NCI-H82 (cell line): ENCODE data around the gene SERPINB1.
"Not testable (repeated sequence)": the region's sequence is repeated elsewhere in the genome, so short reads cannot be mapped to it uniquely, and the experiment has no call there.

Experiments
- DNase-seq: peaks from one replicate; lab custom pipeline; 2025; lab: John Stamatoyannopoulos, UW

SERPINB1 gene

DNA sequence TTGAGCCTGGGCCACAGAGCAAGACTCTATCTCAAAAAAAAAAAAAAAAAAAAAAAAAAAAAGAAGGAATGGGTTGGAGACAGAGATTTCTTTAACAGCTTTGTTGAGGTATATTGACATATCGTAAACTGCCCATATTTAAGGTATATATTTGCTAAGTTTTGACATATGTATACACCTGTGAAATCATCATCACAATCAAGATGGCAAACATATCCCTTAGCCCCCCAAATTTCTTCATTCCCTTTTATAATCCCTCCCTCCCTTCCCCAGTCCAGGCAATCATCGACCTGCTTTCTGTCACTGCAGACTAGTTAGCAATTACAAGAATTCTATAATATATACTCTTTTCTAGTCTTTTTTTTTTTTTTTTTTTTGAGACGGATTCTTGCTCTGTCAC, 29.0 kb downstream of the SERPINB1 start:
- DNase-seq, result no peak

DNA sequence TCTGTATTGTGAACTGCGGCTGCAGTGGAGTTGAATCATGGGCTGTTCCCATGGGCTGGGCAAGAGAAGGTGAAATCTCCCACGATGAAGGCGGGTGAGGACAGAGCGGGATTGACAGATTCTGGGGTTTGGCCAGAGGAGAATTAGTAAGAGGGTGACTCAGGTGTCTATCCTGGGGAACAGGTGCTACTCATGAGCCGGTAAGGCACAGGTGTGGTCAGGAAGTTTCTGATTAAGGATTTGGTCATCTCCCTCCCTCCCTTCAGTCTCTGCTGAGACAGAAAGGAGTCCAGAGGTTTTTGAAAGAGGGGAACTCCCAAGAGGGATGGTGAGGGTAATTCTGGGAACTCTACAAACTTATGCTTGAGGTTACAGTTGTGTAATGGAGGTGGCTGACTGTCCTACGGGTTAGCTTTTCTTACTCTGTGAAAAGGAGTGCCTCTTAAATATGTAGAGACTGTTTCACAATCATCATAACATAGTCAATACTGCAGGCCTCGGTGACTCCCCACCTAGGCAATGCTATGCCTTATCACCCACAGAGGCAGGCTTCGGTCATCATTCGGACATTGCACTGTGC, 31.5 kb downstream of the SERPINB1 start:
- no peak for DNase-seq

DNA sequence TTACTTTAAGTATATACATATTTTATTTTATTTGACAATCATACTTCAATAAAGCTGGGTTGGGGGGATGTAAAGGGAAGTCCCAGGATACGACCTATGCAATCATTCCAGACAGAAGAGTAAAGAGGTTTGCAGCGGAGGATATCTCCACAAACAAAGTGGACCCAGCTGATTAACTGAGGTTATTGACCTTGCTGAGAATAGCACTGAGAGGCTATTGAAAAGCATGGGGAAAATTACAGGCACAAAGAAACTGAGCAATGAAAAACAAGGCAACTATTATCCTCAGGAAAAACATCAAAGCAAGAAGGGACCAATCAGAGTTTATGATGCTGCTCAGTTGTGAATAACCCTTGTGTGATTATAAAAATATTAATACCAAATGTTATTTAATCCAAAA, 32.6 kb downstream of the SERPINB1 start:
- no peak for DNase-seq

DNA sequence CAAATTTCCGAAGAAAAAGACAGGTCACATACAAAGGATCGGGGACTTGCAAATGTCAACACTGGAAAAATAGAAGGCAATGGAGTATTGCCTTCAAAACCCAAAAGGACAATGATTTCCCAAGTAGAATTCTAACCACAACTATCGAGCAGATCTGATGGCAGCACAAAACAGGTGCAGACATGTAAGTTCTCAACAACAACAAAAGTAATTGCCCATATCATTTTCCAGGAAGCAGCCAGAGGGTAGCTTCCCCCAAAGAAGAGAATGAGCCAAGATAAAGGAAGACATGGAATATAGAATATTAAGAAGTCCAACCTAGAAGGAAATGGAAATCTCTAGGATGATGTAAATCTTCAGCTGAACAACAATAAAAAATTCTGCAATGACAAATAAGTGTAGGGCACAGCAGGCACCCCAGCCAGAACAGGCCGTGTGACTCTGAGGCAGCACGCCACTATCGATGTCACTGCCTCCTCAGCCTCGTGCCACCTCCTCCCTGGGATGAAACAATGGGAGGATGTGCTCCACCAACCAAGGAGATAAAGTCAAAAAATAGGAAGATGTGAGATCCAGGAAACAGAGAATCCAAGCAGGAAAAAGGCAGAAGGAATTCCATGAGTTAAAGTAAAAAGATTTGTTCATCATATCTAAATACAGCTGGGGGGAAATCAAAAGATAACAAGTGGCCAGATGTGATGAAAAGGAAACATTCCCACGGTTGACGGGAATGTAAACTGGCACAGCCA, 34.1 kb downstream of the SERPINB1 start:
- no peak for DNase-seq

DNA sequence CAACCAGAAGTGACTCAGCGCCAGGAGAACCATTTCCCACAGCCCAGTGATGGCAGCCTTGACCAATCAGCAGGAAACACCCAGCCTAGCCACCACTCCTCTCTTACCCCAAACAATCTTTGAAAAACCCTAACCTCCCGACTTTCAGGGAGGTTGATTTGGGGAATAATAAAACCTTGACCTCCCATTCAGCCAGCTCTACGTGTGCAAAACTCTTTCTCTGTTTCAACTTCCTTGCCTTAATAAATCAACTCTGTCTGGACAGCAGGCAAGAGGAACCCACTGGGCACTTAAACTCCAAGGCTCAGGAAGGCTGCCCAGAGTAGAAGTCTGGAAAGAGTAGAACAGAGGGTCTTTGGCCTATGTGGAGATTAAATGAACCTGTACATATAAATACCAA, 35.0 kb downstream of the SERPINB1 start:
- no peak for DNase-seq

DNA sequence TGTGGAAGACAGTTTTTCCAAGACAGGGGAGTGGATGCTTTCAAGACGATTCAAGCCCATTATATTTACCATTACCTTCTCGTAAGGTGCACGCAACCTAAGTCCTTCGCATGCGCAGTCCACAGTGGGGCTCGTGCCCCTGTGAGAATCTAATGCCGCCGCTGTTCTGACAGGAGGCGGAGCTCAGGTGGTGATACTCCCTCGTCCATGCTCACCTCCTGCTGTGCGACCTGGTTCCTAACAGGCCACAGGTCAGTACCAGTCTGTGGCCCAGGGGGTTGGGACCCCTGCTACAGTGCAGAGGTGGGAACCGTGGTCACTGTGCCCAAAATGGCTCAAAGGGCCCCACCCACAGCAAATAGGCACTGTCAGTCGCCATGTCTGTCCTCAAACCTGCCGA, 36.6 kb downstream of the SERPINB1 start:
- DNase-seq, result no peak

DNA sequence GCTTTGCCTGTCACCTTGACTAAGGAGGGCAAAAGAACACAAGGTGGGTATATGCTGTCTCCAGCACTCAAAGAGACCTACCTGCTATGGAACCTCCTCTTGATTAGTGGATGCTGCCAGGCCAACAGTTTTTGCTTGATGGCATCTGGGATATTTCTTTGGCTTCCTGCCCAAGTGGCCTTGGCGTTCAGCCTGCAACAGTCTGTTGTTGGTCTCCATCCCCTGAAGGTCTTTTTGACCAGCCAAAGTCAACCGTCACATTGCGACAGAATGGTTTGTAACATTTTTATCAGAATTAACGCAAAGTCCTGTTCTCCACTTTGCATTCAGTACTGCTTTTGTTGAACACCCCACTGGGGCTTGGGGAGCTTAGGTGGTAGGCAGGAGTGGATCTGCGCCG, 37.1 kb downstream of the SERPINB1 start:
- DNase-seq, result no peak

DNA sequence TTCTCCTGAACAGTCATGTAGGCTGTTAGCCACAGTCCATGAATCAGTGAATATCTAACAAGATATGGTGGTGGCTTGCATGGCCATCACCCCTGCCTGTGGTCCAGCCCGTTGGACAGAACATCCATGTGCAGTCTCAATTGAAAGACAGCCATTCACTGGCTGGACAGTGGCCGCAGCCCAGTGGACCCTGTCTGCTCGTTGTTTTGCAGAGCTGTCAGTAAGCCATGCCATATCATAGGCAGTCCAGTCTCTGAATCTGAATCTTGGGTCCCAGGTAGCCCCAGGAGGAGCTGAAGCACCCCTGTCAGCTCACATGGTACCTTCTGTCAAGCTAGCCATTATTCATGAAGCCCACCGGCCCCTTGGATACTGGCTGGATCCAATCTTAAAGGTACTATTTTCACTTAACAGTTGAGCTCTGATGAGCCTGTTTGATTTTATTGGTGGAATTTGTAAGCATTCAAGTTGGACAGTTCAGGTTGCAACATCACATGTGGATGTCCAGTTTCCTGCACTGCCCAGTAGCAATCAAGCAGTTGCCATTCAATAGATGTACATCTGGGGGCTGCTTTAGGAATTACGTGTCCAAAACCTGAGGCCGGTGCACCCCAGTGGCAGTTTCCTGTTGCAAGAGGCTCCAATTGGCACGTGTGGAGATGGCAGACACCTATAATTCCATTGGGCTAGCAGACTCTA, 37.8 kb downstream of the SERPINB1 start:
- no peak for DNase-seq

DNA sequence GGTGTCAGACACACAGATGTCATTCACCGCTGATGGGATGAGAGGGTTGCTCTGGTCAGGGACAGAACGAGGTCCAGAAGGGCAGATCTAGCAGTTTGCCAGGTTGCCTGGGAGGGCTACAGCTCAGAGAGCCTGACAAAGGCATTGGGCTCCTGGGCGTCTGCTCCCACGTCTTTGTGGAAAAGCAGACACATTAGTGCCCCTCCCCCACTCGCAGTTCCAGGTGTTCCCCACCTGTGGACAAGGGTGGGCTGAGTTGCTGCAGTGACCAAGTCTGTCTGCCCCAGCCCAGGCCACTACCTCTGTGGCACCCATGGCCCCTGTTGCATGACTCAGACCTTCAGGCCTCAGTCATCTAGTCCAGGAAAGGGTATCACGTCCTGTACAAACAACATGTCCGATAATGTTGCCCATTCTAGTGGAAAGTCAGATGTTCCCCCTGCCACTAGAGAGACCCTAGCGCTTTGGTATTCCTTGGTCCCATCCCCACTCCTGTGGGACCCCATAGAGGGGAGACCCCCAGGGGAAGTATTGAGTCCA, 39.1 kb downstream of the SERPINB1 start:
- DNase-seq, result no peak

DNA sequence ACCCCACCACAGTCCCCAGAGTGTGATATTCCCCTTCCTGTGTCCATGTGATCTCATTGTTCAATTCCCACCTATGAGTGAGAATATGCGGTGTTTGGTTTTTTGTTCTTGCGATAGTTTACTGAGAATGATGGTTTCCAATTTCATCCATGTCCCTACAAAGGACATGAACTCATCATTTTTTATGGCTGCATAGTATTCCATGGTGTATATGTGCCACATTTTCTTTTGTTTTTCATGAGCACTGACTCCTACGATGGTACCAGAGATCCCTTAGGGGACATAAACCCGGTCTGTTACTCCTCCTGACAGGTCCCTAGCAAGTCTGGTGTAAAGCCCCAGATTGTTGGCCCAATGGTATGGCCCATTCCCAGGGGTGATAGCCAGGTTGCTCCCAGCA, 40.0 kb downstream of the SERPINB1 start:
- DNase-seq, result not testable (repeated sequence)

DNA sequence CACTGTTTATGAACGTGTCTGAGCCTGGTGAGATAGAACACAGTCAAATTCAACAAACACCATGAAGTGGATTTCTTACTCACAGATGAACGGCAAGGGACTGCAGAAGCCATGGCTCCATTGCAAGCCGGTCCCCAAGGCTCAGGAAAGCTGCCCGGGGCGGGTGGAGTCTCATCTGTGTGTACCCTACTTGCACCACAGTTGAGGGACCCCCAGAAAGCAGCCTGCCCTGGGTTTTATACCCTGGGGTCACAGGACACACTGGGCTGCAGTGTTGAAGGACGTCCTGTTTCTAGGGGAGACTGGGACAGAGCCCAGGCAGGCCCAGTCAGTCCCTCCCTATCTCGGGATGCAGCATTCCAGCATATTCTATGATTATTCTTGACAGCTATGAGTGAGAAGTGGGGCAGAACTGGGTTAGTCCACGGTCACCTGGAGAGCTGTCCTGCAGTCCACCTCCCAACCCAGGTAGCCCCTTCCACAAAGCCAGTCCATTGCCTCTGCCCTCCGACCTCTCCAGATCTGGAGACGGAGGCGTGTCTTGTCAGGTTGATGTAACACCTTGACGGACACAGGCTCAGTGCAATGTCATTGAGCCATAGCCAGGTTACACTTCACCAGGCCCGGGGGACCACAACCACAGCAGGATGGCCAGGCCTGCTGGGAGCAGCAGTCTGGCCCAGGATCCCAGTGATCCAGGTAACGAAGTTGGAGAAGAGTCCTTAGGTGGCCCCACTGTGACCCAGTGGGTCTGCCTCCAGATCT, 40.9 kb downstream of the SERPINB1 start:
- DNase-seq, result no peak

DNA sequence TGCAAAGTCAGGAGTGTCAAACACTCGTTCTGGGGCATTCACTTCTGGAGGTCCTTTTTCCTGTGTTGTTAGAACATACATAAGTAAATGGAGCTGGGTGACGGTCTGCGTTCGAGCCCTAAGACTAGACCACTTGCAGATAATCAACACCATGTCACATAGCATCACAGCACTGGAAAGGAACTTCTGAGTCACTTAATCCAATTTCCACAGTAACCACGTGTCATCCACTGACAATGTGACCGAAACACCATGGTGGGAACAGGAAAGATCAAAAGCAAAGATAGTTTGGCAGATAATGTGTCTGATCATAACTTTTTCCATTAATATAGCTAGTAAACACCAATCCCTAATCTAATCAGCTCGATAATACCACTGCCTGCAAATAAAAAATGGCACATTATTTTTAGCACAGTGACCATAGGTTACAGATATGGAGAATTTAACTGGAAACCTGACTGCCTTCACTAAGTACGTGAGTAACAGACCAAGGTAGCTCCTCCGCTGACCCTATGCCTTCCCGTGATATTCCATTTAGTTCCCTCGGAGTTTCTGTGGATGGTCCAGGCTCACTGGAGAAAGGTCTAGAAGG, 41.6 kb downstream of the SERPINB1 start:
- DNase-seq, result peak; percentile 49

DNA sequence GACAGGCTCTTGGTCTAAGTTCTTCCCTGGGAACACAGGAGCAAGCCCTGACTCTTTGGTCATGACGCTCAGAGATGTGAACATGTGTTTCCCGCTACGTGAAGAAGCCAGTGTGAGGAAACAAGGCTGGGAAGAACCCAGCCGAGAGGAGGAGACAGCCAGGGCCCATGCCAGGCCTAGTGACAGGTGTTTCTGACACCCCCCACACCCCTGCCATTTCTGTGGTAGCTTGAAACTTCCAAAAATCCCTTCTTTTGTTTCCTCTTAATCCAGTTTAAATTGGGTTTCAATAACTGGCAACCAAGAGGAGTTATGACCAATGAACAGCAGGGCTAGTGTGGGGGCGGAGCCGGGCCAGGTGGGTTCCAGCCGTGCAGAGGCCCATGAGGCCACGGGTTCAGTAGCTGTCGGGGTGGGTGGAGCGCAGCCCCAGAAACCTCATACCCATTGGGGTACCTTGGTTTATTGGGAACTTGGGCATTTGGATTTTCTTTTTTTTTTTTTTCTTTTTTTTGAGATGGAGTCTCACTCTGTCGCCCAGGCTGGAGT, 43.0 kb downstream of the SERPINB1 start:
- DNase-seq, result peak; percentile 36

DNA sequence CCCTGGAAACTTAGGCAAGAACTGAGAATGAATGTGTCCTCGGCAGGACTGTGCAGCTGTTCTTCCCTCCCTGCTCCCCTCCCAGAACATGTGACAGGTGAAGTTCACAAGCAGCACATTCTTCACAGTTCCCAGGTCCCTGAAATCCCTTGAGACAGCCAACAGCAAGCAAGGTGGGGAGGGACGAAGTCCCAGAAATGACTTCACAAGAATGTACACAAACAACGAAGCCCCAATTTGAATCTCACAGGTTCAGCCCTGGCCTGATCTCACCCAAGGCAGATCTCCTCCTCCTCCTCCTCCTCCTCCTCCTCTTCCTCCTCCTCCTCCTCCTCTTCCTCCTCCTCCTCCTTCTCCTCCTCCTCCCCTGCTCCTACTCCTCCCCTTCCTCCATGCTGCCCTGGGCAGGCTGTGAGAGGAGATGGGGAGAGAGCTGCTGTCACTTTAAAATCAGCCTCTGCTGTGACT, 44.1 kb downstream of the SERPINB1 start:
- no peak for DNase-seq

DNA sequence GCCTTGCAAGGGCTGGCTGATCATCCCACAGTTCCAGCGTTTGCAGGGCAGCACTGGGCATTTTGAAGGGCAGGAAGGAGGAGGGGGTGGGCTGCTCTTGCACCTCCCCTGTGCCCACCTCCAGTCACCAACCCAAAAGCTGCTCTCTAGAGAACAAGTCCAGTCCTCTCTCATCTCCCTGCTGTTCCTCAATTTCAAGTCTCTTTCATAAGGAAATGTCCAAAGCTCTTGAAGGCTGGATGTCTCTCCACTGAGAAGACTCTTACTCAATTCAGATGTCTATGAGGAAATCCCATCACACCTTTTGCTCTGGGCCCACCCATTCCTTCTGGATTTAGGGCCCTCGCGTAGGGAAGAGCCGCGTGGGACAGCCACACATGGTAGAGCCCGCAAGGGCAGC, 44.8 kb downstream of the SERPINB1 start:
- DNase-seq, result no peak

DNA sequence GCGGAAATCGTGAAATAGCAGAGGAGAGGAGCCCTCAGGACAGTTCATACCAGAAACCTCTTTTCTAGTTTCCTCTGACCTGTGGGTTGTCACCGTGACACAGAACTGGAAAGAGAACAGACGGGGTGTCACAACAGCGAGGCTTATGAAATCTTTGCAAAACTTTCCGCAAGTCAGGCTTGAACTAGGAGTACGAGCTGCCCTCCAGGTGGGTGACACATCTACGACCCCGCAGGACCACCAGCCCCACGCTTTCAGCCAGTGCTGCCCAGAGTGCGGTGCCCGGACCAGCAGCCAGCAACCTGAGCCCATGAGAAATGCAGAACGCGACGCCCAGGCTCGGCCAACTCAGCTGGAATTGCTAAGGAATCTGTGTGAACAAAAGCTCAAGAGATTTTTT, 45.7 kb downstream of the SERPINB1 start:
- no peak for DNase-seq

DNA sequence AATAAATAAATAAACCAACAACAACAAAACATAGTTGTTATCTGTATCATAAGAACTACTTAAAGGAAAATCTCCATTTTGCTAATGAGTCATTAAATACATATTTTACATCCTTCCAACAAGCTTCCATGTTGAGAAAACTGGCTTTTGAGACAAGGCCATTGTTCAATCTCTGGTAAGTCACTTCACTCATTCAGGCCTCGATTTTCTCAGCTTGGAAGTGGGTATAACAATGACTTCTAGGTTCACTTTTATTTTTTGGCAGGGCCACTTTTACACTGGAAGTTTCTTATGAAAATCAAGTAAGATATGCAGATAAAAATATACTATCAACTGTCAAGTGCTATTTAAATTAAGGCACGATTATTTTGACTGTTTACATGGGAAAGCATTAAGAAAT, 46.5 kb downstream of the SERPINB1 start:
- no peak for DNase-seq

DNA sequence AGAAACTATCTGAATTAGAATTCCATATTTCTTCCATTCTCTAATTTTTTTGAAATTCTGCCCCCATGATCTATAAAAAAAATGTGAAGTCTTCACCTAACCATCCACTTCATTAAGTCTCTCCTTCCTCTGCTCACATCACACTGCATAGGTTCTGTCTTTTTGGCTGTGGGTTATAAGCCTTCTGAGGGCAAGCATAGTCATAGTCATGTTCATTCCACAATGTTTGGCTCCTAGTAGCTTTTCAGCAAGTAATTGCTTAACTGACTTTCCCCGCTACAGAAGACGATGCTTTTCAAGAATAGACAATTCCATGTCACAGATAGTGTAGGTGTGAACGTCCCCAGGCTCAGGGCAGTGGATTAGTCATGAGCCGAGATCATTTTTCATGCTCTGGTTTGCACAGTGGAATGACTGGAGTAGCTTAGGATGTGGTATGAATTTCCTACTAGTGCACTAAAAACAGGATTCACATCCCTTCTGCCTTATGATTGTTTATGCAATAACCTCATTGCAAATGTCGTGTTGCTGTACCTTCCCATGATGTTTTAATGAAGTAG, 47.4 kb downstream of the SERPINB1 start:
- DNase-seq, result no peak

DNA sequence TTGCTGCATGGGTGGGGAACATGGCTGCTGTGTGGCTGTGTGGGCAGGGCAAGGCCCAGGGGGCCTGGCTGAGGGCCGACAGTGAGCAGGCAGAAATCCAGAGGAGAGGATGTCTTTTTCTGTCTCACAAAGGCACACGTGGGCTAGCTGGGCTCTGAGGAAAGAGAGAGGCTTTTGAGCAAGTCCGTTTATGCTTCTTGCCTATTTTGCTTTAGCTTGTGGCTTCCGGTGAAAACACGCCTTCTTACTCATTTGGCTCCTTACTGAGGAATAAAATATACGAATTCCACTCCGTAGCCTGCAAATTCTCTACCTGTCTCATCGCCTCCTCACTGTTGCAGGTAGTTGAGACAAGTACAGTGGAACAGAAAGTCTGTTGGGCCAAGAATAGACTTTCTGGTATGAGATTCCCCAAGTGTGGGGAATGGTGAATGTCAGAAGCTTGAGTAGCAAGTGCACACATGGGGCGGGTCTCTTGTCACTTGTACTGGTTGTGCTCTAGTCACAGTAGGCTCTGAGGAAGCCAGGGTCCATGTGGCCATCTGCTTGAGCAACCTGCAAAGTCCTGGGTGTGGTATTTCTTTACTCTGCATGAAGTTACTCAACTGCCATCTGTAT, 48.0 kb downstream of the SERPINB1 start:
- no peak for DNase-seq

DNA sequence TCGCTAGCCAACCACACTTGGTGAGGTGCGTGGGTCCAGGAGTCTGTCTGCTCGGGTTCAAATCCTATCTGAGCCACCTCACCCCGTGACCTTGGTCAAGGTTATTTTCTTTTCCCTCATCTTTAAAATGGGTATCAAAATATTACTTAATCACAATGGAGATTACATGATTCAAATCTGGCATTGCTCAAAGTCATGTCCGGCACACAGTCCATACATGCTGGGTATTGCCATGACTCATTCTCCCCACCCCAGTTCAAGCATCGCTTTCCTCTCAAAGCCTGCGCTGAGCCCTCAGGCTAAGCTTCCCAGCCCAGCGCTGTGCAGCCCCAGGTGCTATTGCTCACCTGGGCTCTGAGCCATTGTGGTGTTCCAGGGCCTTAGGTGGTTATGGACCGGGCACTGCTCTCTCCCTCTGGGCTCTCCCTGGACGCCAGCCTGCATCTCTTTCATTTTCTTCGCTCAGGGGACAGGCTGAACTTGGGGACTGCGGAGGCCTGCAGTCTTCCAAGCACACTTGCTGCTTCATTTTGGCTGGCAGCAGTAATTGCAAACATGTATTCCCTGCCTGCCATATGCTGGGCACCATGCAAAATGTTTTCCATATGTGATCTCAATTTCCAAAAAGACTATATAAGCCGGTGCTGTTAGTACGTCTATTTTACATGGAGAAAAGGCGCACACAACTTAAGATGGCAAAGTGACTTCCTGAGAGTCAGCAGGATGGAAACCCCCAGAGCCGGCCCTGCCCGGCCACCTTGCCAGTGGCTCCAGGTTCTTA, 49.1 kb downstream of the SERPINB1 start:
- no peak for DNase-seq
